Stomach smooth muscle (tissue), 2 donors: ENCODE measurements around the gene GPN3.
"Not testable (repeated sequence)": the region's sequence is repeated elsewhere in the genome, so short reads cannot be mapped to it uniquely, and the experiment has no call there.

ENCODE experiments used
- H3K27ac ChIP-seq: one replicate; pipeline ENCODE4 v1.7.0; 2013; ENCODE audit warnings: mild to moderate bottlenecking, low read length, inconsistent platforms
- H3K27me3 ChIP-seq, 2 donors: one replicate each; pipeline ENCODE4 v1.7.0; 2013; ENCODE audit warnings: low read length in 2 of 2; ENCODE audit not compliant: insufficient read depth in 2 of 2, control insufficient read depth in 1 of 2
- H3K36me3 ChIP-seq, 2 donors: one replicate each; pipeline ENCODE4 v1.7.0; 2013; ENCODE audit warnings: low read length in 2 of 2; ENCODE audit not compliant: control insufficient read depth in 2 of 2, insufficient read depth in 2 of 2
- H3K4me1 ChIP-seq: one replicate; pipeline ENCODE4 v1.7.0; 2013; ENCODE audit warnings: low read length; ENCODE audit not compliant: control insufficient read depth, insufficient read depth
- H3K4me3 ChIP-seq, 2 donors: one replicate each; pipeline ENCODE4 v1.7.0; 2013; ENCODE audit warnings: low read length in 2 of 2
- H3K9ac ChIP-seq, 2 donors: one replicate each; pipeline ENCODE4 v1.7.0; 2013; ENCODE audit warnings: low read length in 2 of 2, mild to moderate bottlenecking in 1 of 2
- H3K9me3 ChIP-seq, 2 donors: one replicate each; pipeline ENCODE4 v1.7.0; 2013; ENCODE audit warnings: low read length in 2 of 2; ENCODE audit not compliant: control insufficient read depth in 2 of 2
- donor health status: healthy.
- donor health status: Pancreatic carcinoma.

GPN3 gene

DNA sequence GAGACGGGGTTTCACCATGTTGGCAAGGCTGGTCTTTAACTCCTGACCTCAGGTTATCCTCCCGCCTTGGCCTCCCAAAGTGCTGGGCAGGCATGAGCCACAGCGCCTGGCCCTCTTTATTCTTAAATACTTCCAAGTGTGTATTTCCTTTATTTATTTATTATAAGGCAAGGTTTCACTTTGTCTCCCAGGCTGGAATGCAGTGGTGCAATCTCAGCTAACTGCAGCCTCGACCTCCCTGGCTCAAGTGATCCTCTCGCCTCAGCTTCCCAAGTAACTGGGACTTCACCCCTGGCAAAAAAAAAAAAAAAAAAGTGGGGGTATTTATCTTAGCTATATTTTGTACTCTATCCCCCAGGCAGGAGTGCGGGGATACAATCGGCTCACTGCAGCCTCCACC is 7.4 kb upstream of the GPN3 start:
- Histone ChIP-seq H3K27me3 (no peaks in the 10 kb centered on the region), H3K9ac (no peak overlapping the region), H3K9me3 (no peaks in the 10 kb centered on the region), H3K4me1 (no peaks in the 10 kb centered on the region), H3K36me3 (peaks cover 0 to 2% of the 10 kb centered on the region in 2 donors), H3K4me3 (no peak overlapping the region), H3K27ac (no peak overlapping the region)

DNA sequence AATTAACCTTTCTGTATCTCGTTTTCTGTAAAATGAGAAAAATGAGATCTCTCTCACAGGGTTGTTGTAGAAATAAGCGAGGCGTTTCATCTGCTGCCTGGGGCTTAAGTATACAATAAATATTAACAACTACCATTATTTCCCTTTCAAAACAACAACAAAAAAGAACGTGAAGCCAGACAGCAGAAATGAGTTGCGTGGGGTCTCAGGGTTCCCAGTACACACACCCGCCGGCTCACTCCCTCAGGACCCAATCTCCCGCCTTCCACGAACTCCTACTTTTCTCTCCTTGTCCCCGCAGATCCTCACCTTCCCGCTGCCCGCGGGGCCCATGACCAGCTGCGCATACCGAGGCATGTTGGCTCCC is 227 bp downstream of the GPN3 start:
- Histone ChIP-seq H3K9me3 (no peaks in the 10 kb centered on the region), H3K9ac (peak overlapping the region; percentile 84 to 97), H3K4me3 (peak overlapping the region; percentile 84 to 99), H3K4me1 (peaks cover 19% of the 10 kb centered on the region), H3K36me3 (peaks cover 0 to 6% of the 10 kb centered on the region in 2 donors), H3K27me3 (no peaks in the 10 kb centered on the region), H3K27ac (peak overlapping the region; percentile 94)

- Histone ChIP-seq H3K36me3 (peaks cover 0 to 9% of the 10 kb centered on the region in 2 donors), H3K9me3 (no peaks in the 10 kb centered on the region), H3K4me1 (peaks cover 19% of the 10 kb centered on the region), H3K4me3 (peak overlapping the region; percentile 44 to 84), H3K9ac (peak overlapping the region in 1 of 2 donors; percentile 84), H3K27ac (no peak overlapping the region), H3K27me3 (no peaks in the 10 kb centered on the region)
These were observed 1.3 kb downstream of the GPN3 start for GRCh38 chr12:110466791-110467190.

DNA sequence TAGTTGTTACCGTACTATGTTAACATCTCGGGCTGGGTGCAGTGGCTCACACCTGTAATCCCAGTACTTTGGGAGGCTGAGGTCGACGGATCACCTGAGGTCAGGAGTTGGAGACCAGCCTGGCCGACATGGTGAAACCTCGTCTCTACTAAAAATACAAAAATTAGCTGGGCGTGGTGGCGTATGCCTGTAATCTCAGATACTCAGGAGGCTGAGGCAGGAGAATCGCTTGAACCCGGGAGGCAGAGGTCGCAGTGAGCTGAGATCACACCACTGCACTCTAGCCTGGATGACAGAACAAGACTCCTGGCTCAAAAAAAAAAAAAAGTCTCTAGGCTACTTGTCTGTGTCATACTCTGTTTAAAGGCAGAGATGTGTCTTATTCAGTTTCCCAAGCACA is 2.3 kb downstream of the GPN3 start:
- H3K9ac ChIP-seq, H3K27me3 ChIP-seq: not testable (repeated sequence)

DNA sequence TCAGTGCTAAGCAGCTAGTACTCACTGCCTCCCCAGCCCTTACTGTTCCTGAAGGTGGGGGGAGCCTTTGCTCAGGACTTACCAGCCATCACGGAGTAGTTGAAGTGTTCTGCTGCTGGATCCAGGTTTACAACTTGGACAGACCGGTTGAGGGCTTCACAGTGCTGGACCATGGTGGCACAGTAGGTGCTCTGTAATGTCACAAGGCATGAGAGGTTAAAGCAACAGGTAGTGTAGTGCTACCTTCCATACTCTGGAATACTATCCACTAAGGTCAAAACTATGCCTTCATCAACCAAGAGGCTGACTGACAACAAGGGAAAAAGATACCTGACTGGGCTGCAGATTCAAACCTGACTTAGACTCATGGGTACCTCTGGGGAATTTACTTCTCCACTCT is 3.0 kb downstream of the GPN3 start:
- Histone ChIP-seq H3K27ac (no peak overlapping the region), H3K9me3 (no peaks in the 10 kb centered on the region), H3K36me3 (peaks cover 0 to 13% of the 10 kb centered on the region in 2 donors), H3K27me3 (no peaks in the 10 kb centered on the region), H3K9ac (no peak overlapping the region), H3K4me1 (peaks cover 19% of the 10 kb centered on the region), H3K4me3 (no peak overlapping the region)

More for the DNA sequence above, 2.3 kb downstream of the GPN3 start:
- H3K9me3 ChIP-seq, H3K27ac ChIP-seq, H3K4me3 ChIP-seq: not testable (repeated sequence)
- Histone ChIP-seq H3K4me1 (peaks cover 19% of the 10 kb centered on the region), H3K36me3 (peaks cover 0 to 11% of the 10 kb centered on the region in 2 donors)

DNA sequence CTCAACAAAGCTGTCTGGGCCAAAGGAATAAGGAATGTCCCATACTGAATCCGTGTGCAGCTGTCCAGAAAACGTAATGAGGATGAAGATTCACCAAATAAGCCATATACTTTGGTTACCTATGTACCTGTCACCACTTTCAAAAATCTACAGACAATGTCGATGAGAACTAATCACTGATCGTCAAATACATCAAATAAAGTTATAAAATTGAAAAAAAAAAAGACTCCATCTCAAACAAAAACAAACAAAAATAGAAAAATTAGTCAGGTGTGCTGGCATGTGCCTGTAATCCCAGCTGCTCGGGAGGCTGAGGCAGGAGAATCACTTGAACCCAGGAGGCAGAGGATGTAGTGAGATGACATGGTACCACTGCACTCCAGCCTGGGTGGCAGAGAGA is 6.9 kb downstream of the GPN3 start:
- H3K9me3 ChIP-seq, H3K4me1 ChIP-seq, H3K4me3 ChIP-seq, H3K27me3 ChIP-seq, H3K27ac ChIP-seq, H3K9ac ChIP-seq: not testable (repeated sequence)
- peaks cover 0 to 19% of the 10 kb centered on the region in 2 donors for H3K36me3 ChIP-seq

DNA sequence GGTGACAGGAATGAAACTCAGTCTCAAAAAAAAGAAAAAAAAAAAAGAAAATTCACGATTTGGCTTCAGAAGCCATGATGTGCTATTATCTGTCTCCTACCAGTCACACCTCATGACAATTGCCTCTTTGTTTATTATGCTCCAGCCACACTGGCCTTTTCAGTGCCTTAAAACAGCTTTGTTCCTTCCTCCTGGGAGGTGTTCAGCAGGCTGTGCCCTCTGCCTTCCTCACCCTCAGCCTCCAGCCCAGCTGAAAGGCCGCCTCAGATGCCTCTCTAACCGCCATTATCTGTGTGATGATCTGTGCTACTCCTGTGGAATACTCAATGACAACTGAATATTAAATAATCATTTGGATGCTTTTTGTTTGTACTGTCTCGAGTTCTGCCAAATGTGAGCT is 9.3 kb downstream of the GPN3 start:
- no peaks in the 10 kb centered on the region for H3K27me3 ChIP-seq
- no peak overlapping the region for H3K27ac ChIP-seq
- H3K4me3 ChIP-seq: no peak overlapping the region
- H3K9ac ChIP-seq: no peak overlapping the region
- no peaks in the 10 kb centered on the region for H3K4me1 ChIP-seq
- no peaks in the 10 kb centered on the region for H3K9me3 ChIP-seq
- H3K36me3 ChIP-seq: peaks cover 0 to 21% of the 10 kb centered on the region in 2 donors

DNA sequence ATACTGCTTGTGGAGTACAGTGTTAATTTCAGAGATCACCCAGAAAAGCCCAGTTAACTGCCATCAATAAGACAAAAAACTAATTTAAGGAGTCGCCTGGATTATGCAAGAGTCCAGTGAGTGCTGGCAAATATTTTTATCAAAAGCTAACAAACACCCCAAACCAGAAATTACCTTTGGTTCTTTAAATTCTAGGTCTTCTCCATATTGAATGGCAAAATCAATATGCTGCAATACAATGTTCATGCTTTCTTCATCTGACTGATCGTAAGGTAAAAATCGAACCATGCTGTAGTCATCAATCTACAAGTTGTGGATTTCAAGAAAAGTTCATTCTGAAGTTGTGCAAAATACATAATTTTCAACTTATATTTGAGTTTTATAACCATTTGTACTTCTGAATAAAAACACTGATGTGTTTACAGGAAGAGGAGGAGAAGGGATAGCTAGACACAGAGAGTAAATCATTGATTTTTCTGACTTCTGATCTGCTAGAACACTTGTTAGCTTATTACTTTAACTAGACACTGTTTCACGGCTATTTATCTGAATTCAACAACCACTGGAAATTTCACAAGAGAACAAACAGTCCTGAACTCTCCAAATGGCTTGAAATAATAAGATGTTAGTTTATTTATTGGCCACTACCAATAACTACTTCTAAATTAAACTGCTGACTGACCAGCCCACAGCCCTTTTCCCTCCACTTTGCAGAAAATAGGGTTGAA is 14.3 kb downstream of the GPN3 start:
- Histone ChIP-seq H3K27ac (no peak overlapping the region), H3K9me3 (no peaks in the 10 kb centered on the region), H3K36me3 (peaks cover 0 to 11% of the 10 kb centered on the region in 2 donors), H3K27me3 (no peaks in the 10 kb centered on the region), H3K9ac (no peak overlapping the region), H3K4me3 (no peak overlapping the region), H3K4me1 (peaks cover 7% of the 10 kb centered on the region)

DNA sequence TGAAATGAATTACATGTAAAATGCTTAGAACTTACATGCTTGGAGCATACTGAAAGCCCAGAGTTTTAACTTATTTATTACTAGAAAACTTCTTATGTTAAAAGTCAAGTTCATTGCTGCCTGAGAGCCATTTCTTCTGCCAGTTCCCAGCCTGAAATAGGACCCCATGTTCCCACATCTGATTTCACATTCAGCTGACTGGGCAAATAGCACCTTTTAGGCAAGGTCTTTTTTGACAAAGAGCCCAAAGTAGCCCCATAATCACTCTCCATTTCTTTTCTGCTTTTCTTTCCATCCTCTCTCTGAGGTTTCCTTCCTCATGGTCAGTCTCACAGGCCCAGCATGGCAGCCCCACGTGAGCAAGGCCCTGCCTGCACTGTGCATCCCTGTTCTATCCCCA is 16.8 kb downstream of the GPN3 start:
- no peak overlapping the region for H3K9ac ChIP-seq
- H3K36me3 ChIP-seq: peaks cover 0 to 8% of the 10 kb centered on the region in 2 donors
- H3K4me1 ChIP-seq: peaks cover 10% of the 10 kb centered on the region
- H3K27me3 ChIP-seq: no peaks in the 10 kb centered on the region
- no peak overlapping the region for H3K4me3 ChIP-seq
- H3K9me3 ChIP-seq: no peaks in the 10 kb centered on the region
- H3K27ac ChIP-seq: peak overlapping the region; percentile 46

- Histone ChIP-seq H3K9ac (peak within 1 kb of the TSS; percentile 86 to 94), H3K4me1 (peaks cover 10% of the 10 kb centered on the region), H3K36me3 (peaks cover 4 to 5% of the 10 kb centered on the region in 2 donors), H3K9me3 (no peaks in the 10 kb centered on the region), H3K4me3 (peak within 1 kb of the TSS; percentile 78 to 91), H3K27ac (peak within 1 kb of the TSS; percentile 87), H3K27me3 (no peaks in the 10 kb centered on the region)
These were observed 18.1 kb downstream of the GPN3 start, which contains the start of gene ARPC3 for GRCh38 chr12:110449799-110450497. Gene ARPC3, minus strand, starts transcription at chr12:110450337. Its CDS starts 77 bp downstream, at chr12:110450260.

DNA sequence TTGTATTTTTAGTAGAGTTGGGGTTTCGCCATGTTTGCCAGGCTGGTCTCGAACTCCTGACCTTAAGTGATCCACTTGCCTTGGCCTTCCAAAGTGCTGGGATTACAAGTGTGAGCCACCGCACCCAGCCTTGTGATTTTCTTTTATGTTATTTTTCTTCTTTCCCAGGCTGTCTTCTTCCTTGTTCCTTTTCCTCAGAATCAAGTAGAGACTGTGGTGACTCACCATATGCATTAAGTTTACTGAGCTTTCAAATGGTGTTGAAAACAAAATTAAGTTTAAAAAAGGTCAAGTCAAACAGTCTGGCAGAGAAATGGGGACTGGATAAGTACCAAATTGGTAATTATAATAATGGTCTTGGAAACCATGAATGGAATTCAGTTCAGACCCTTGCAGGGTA is 23.6 kb downstream of the GPN3 start:
- Histone ChIP-seq H3K4me3 (no peak overlapping the region), H3K9ac (no peak overlapping the region), H3K4me1 (peaks cover 8% of the 10 kb centered on the region), H3K27ac (no peak overlapping the region), H3K36me3 (peaks cover 6 to 26% of the 10 kb centered on the region in 2 donors), H3K9me3 (no peaks in the 10 kb centered on the region), H3K27me3 (no peaks in the 10 kb centered on the region)
